Neural progenitor cell (in vitro differentiated cells): Measurements from ENCODE around the gene OSBPL8. TPM values are rescaled to one million over a fixed set of nuclear protein-coding genes. Genes with fewer than 3 reads are reported as not detected.
A peak's percentile ranks its signal among the peaks of the same experiment; 100 is the strongest.

Experiments used
- DNase-seq: peaks from one replicate; pipeline ENCODE4 v3.0.0-alpha.2; 2016; ENCODE audit warnings: low spot score
- H2AFZ ChIP-seq: fragments of 200-600 bp; sonication (generic); replicated peaks from 2 replicates; pipeline ENCODE4 v1.6.1; 2016; ENCODE audit warnings: antibody characterized with exemption
- H3F3A ChIP-seq: fragments of 200-600 bp; sonication (generic); 2 replicates; pipeline ENCODE4 v1.6.1; 2016; ENCODE audit warnings: antibody characterized with exemption, low read depth
- H3K27ac ChIP-seq: fragments of 200-600 bp; sonication (generic); 2 replicates; pipeline ENCODE4 v1.5.1; 2016; ENCODE audit warnings: mild to moderate bottlenecking
- H3K27me3 ChIP-seq: fragments of 200-600 bp; sonication (generic); 2 replicates; pipeline ENCODE4 v1.6.1; 2016; ENCODE audit warnings: mild to moderate bottlenecking, moderate library complexity
- H3K36me3 ChIP-seq: fragments of 200-600 bp; sonication (generic); 2 replicates; pipeline ENCODE4 v1.5.1; 2016
- H3K4me1 ChIP-seq: fragments of 200-600 bp; sonication (generic); 2 replicates; pipeline ENCODE4 v1.6.1; 2016; ENCODE audit warnings: mixed run types
- H3K4me2 ChIP-seq: fragments of 200-600 bp; sonication (generic); 2 replicates; pipeline ENCODE4 v1.6.1; 2016
- H3K4me3 ChIP-seq: fragments of 200-600 bp; sonication (generic); 2 replicates; pipeline ENCODE4 v1.5.1; 2016
- H3K79me2 ChIP-seq: fragments of 200-600 bp; sonication (generic); 2 replicates; pipeline ENCODE4 v1.6.1; 2016; ENCODE audit warnings: low read depth
- H3K9ac ChIP-seq: fragments of 200-600 bp; sonication (generic); 2 replicates; pipeline ENCODE4 v1.6.1; 2016
- H3K9me3 ChIP-seq: fragments of 200-600 bp; sonication (generic); 2 replicates; pipeline ENCODE4 v1.5.1; 2016; ENCODE audit warnings: low read depth
- H4K20me1 ChIP-seq: fragments of 200-600 bp; sonication (generic); 2 replicates; pipeline ENCODE4 v1.6.1; 2016; ENCODE audit warnings: low read depth
- H3K27ac Mint-ChIP-seq: 3 replicates; pipeline ENCODE4 v1.8.0; 2021; ENCODE audit warnings: mixed read lengths
- H3K27me3 Mint-ChIP-seq: 2 replicates; pipeline ENCODE4 v1.8.0; 2022; ENCODE audit warnings: low read depth, mild to moderate bottlenecking, inconsistent platforms, moderate library complexity, mixed read lengths; ENCODE audit not compliant: insufficient read depth
- H3K36me3 Mint-ChIP-seq: 3 replicates; pipeline ENCODE4 v1.8.0; 2021; ENCODE audit warnings: mixed read lengths
- H3K4me1 Mint-ChIP-seq: 3 replicates; pipeline ENCODE4 v1.8.0; 2021; ENCODE audit warnings: mixed read lengths
- H3K4me3 Mint-ChIP-seq: 3 replicates; pipeline ENCODE4 v1.8.0; 2021; ENCODE audit warnings: mild to moderate bottlenecking, moderate library complexity, mixed read lengths
- H3K9me3 Mint-ChIP-seq: 3 replicates; pipeline ENCODE4 v1.8.0; 2020; ENCODE audit warnings: mixed read lengths
- EZH2 ChIP-seq: fragments of 200-600 bp; sonication (generic); IDR thresholded peaks from 2 replicates; pipeline ENCODE4 v1.6.1; 2017; ENCODE audit warnings: antibody characterized with exemption, mild to moderate bottlenecking, moderate library complexity
- EZH2phosphoT487 ChIP-seq: fragments of 200-600 bp; sonication (generic); IDR thresholded peaks from 2 replicates; pipeline ENCODE4 v1.6.1; 2017; ENCODE audit warnings: antibody characterized with exemption
- total RNA-seq: library from RNA; depleted of rRNA; stranded (reverse); fragments of >200 nt; gene quantifications from 2 replicates; pipeline ENCODE4 v1.2.3, GENCODE V29; 2015; ENCODE audit warnings: low replicate concordance
- TF ChIP-seq, protein P1 (sequence below): fragments of 200-600 bp; sonication (generic); IDR thresholded peaks from 2 replicates; pipeline ENCODE4 v1.5.1; 2017; ENCODE audit warnings: antibody characterized with exemption, mild to moderate bottlenecking

OSBPL8 gene
- total RNA-seq, 1 donor from 2014 or later: 93.6 TPM

DNA sequence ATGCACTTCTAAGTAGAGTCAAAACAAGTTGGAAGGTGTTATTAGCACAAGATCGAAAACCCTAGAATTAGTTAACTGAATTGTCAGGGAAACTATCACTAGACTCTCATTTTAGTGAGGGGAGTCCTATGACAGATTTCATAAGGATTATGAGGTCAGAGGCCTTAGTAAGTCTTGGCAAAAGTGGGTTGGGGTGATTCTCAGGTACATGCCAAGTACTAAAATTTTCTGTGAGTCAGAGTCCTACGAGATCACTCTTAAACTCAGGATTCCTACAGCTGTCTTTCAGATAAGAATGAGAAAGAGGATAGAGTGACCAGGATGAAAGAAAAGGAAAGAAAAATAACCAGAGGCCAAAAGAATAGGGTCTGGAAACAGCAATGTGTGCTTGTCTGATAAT, 160.5 kb downstream of the OSBPL8 start:
- Histone ChIP-seq H3K79me2 (no peaks in the 10 kb centered on the region), H3K36me3 (peaks cover under 1% of the 10 kb centered on the region), H2AFZ (no peak overlapping the region), H3K27me3 (no peaks in the 10 kb centered on the region), H3K4me1 (no peaks in the 10 kb centered on the region), H3K9ac (no peak overlapping the region), H3F3A (no peaks in the 10 kb centered on the region), H4K20me1 (no peaks in the 10 kb centered on the region), H3K4me2 (no peak overlapping the region), H3K27ac (peak overlapping the region; percentile 55), H3K4me3 (no peak overlapping the region), H3K9me3 (no peaks in the 10 kb centered on the region)
- H3K4me3 Mint-ChIP-seq: no peak overlapping the region
- H3K27me3 Mint-ChIP-seq: no peaks in the 10 kb centered on the region
- H3K27ac Mint-ChIP-seq: no peak overlapping the region
- no peaks in the 10 kb centered on the region for H3K4me1 Mint-ChIP-seq
- TF ChIP-seq, protein P1, sequence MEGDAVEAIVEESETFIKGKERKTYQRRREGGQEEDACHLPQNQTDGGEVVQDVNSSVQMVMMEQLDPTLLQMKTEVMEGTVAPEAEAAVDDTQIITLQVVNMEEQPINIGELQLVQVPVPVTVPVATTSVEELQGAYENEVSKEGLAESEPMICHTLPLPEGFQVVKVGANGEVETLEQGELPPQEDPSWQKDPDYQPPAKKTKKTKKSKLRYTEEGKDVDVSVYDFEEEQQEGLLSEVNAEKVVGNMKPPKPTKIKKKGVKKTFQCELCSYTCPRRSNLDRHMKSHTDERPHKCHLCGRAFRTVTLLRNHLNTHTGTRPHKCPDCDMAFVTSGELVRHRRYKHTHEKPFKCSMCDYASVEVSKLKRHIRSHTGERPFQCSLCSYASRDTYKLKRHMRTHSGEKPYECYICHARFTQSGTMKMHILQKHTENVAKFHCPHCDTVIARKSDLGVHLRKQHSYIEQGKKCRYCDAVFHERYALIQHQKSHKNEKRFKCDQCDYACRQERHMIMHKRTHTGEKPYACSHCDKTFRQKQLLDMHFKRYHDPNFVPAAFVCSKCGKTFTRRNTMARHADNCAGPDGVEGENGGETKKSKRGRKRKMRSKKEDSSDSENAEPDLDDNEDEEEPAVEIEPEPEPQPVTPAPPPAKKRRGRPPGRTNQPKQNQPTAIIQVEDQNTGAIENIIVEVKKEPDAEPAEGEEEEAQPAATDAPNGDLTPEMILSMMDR: no peak
- TF ChIP-seq EZH2phosphoT487 (no peak), EZH2 (no peak)
- H3K36me3 Mint-ChIP-seq: peaks cover 9% of the 10 kb centered on the region
- DNase-seq: no peak
- no peaks in the 10 kb centered on the region for H3K9me3 Mint-ChIP-seq

DNA sequence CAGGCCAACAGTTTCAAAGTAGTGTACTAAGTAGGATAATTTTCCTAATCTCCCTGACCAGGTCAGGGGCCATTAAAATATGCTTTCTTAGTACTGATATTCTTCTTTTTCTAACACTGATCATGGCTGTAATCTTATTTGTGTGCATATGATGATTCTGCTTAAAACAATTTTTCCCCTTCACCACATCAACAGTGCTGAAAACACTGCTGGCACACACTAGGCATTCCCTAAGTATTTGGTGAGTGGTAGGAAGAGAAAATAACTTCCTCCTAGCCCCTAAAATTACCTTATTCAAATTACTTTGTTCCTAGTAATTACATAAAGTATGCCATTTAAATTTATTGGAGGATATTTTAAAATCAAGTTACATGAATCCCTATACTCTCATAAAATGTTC, 161.5 kb downstream of the OSBPL8 start:
- Histone ChIP-seq H3K27me3 (no peaks in the 10 kb centered on the region), H3F3A (no peaks in the 10 kb centered on the region), H3K9me3 (no peaks in the 10 kb centered on the region), H3K4me3 (no peak overlapping the region), H3K27ac (no peak overlapping the region), H3K36me3 (peaks cover 3% of the 10 kb centered on the region), H3K9ac (no peak overlapping the region), H2AFZ (no peak overlapping the region), H3K79me2 (no peaks in the 10 kb centered on the region), H3K4me2 (no peak overlapping the region), H4K20me1 (no peaks in the 10 kb centered on the region), H3K4me1 (no peaks in the 10 kb centered on the region)
- no peaks in the 10 kb centered on the region for H3K27me3 Mint-ChIP-seq
- TF ChIP-seq, protein P1: no peak
- TF ChIP-seq EZH2: no peak
- TF ChIP-seq EZH2phosphoT487: no peak
- peaks cover 9% of the 10 kb centered on the region for H3K36me3 Mint-ChIP-seq
- no peak for DNase-seq
- H3K27ac Mint-ChIP-seq: no peak overlapping the region
- H3K4me3 Mint-ChIP-seq: no peak overlapping the region
- no peaks in the 10 kb centered on the region for H3K9me3 Mint-ChIP-seq
- H3K4me1 Mint-ChIP-seq: no peaks in the 10 kb centered on the region

DNA sequence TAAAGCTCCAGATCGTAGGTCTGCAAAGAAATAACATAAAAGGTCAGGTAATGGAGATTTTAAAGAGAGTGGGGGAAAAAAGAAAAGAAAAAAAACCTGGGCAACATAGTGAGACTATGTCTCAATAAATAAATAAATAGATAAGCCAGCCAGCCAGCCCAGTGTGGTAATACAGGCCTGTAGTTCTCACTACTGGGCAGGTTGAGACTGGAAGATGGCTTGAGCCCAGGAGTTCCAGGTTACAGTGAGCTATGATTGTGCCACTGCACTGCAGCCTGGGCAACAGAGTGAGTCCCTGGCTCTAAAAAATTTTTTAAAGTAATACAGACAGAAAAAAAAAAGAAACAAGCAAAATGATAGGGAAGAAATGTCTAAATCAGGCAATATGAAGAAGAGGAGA, 168.1 kb downstream of the OSBPL8 start:
- Histone ChIP-seq H3F3A (no peaks in the 10 kb centered on the region), H3K9me3 (no peaks in the 10 kb centered on the region), H3K4me1 (no peaks in the 10 kb centered on the region), H3K4me2 (no peak overlapping the region), H3K27me3 (no peaks in the 10 kb centered on the region), H3K4me3 (no peak overlapping the region), H3K9ac (no peak overlapping the region), H3K79me2 (no peaks in the 10 kb centered on the region), H3K36me3 (peaks cover 3% of the 10 kb centered on the region), H3K27ac (no peak overlapping the region), H4K20me1 (no peaks in the 10 kb centered on the region), H2AFZ (no peak overlapping the region)
- Mint-ChIP-seq H3K4me1 (no peaks in the 10 kb centered on the region), H3K36me3 (peaks cover 12% of the 10 kb centered on the region), H3K27ac (no peak overlapping the region), H3K27me3 (no peaks in the 10 kb centered on the region), H3K9me3 (no peaks in the 10 kb centered on the region), H3K4me3 (no peak overlapping the region)
- DNase-seq: no peak
- TF ChIP-seq, protein P1: no peak
- TF ChIP-seq EZH2phosphoT487 (no peak), EZH2 (no peak)

DNA sequence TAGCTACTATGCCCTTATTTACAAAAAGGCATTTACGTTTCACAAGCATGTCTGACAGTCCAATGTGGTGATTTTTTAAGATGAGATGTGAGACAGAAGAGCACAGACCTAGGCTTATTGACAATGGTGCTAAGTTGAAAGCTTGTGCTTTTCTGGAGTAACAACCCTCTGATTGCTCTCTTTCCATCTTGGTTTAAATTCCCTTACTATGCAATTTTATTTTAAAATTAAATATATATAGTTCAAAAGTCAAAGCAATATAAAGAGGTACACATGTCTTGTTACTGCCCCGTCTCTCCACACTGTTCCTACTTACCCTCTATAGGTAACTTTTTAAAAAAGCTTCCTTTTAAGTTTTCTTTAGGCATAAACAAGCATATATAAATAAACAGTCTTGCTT, 172.0 kb downstream of the OSBPL8 start:
- H3K27ac Mint-ChIP-seq: no peak overlapping the region
- TF ChIP-seq EZH2 (no peak), EZH2phosphoT487 (no peak)
- TF ChIP-seq, protein P1: no peak
- Histone ChIP-seq H3K27ac (no peak overlapping the region), H3K36me3 (peaks cover 8% of the 10 kb centered on the region), H3F3A (no peaks in the 10 kb centered on the region), H3K9me3 (no peaks in the 10 kb centered on the region), H4K20me1 (no peaks in the 10 kb centered on the region), H3K4me2 (no peak overlapping the region), H2AFZ (no peak overlapping the region), H3K4me3 (no peak overlapping the region), H3K9ac (no peak overlapping the region), H3K27me3 (no peaks in the 10 kb centered on the region), H3K79me2 (no peaks in the 10 kb centered on the region), H3K4me1 (no peaks in the 10 kb centered on the region)
- H3K9me3 Mint-ChIP-seq: no peaks in the 10 kb centered on the region
- no peaks in the 10 kb centered on the region for H3K4me1 Mint-ChIP-seq
- no peaks in the 10 kb centered on the region for H3K27me3 Mint-ChIP-seq
- DNase-seq: no peak
- H3K36me3 Mint-ChIP-seq: peaks cover 14% of the 10 kb centered on the region
- no peak overlapping the region for H3K4me3 Mint-ChIP-seq
